ENCODE results near the gene SLC30A2. TPM values are rescaled to one million over a fixed set of nuclear protein-coding genes. Genes with fewer than 3 reads are reported as not detected.

Gene SLC30A2
- total RNA-seq, 1 donor from 2014 or later, result 0.17 TPM

GRCh38 chr1:26012864-26013263 lies 33.1 kb downstream of the SLC30A2 start:
- no peak for TF ChIP-seq CTCF (IDR thresholded peaks at IDR 0.05; ENCODE audit: unreplicated experiment)
- H3K4me3 Mint-ChIP-seq (ENCODE audit: low read depth), result no peak overlapping the region
- peaks cover 7% of the 10 kb centered on the region for H3K4me1 Mint-ChIP-seq (ENCODE audit: low read depth)
- H3K9me3 Mint-ChIP-seq (ENCODE audit: low read depth), result no peaks in the 10 kb centered on the region
- no peak for DNase-seq (ENCODE audit: low spot score, unreplicated experiment)
- no peak overlapping the region for H3K27ac Mint-ChIP-seq
- no peaks in the 10 kb centered on the region for H3K27me3 Mint-ChIP-seq
- no peaks in the 10 kb centered on the region for H3K36me3 Mint-ChIP-seq (ENCODE audit: insufficient read depth)

GRCh38 chr1:26010825-26011224 lies 35.1 kb downstream of the SLC30A2 start:
- no peak for DNase-seq (ENCODE audit: low spot score, unreplicated experiment)
- Mint-ChIP-seq H3K36me3 (ENCODE audit: insufficient read depth) (no peaks in the 10 kb centered on the region), H3K9me3 (ENCODE audit: low read depth) (no peaks in the 10 kb centered on the region), H3K4me3 (ENCODE audit: low read depth) (no peak overlapping the region), H3K27me3 (peaks cover 5% of the 10 kb centered on the region), H3K27ac (peak overlapping the region; percentile 31), H3K4me1 (ENCODE audit: low read depth) (peaks cover 7% of the 10 kb centered on the region)
- no peak for TF ChIP-seq CTCF (IDR thresholded peaks at IDR 0.05; ENCODE audit: unreplicated experiment)

- H3K4me1 Mint-ChIP-seq (ENCODE audit: low read depth), result peaks cover 7% of the 10 kb centered on the region
- H3K9me3 Mint-ChIP-seq (ENCODE audit: low read depth), result no peaks in the 10 kb centered on the region
- H3K4me3 Mint-ChIP-seq (ENCODE audit: low read depth), result no peak overlapping the region
- H3K27ac Mint-ChIP-seq, result peak overlapping the region; percentile 10
- peak; percentile 53 for TF ChIP-seq CTCF (IDR thresholded peaks at IDR 0.05; ENCODE audit: unreplicated experiment)
- no peaks in the 10 kb centered on the region for H3K36me3 Mint-ChIP-seq (ENCODE audit: insufficient read depth)
- DNase-seq (ENCODE audit: low spot score, unreplicated experiment), result no peak
- peaks cover 5% of the 10 kb centered on the region for H3K27me3 Mint-ChIP-seq
Measured at GRCh38 chr1:26009796-26010447, 36.0 kb downstream of the SLC30A2 start.

- H3K27ac Mint-ChIP-seq, result no peak overlapping the region
- no peaks in the 10 kb centered on the region for H3K9me3 Mint-ChIP-seq (ENCODE audit: low read depth)
- H3K36me3 Mint-ChIP-seq (ENCODE audit: insufficient read depth), result no peaks in the 10 kb centered on the region
- no peak overlapping the region for H3K4me3 Mint-ChIP-seq (ENCODE audit: low read depth)
- H3K27me3 Mint-ChIP-seq, result peaks cover 10% of the 10 kb centered on the region
- H3K4me1 Mint-ChIP-seq (ENCODE audit: low read depth), result no peaks in the 10 kb centered on the region
- no peak for DNase-seq (ENCODE audit: low spot score, unreplicated experiment)
- no peak for TF ChIP-seq CTCF (IDR thresholded peaks at IDR 0.05; ENCODE audit: unreplicated experiment)
Measured at GRCh38 chr1:26006710-26007109, 39.2 kb downstream of the SLC30A2 start.

GRCh38 chr1:26005434-26006105 lies 40.3 kb downstream of the SLC30A2 start:
- Mint-ChIP-seq H3K4me1 (ENCODE audit: low read depth) (no peaks in the 10 kb centered on the region), H3K4me3 (ENCODE audit: low read depth) (no peak overlapping the region), H3K9me3 (ENCODE audit: low read depth) (no peaks in the 10 kb centered on the region), H3K27ac (no peak overlapping the region), H3K36me3 (ENCODE audit: insufficient read depth) (no peaks in the 10 kb centered on the region), H3K27me3 (peaks cover 10% of the 10 kb centered on the region)
- no peak for TF ChIP-seq CTCF (IDR thresholded peaks at IDR 0.05; ENCODE audit: unreplicated experiment)
- no peak for DNase-seq (ENCODE audit: low spot score, unreplicated experiment)
